IPS-NIHi7 (cell line): ENCODE measurements around the gene PHAX.
A peak's percentile ranks its signal among the peaks of the same experiment; 100 is the strongest.
"Not testable (repeated sequence)": the region's sequence is repeated elsewhere in the genome, so short reads cannot be mapped to it uniquely, and the experiment has no call there.

Experiments used
- DNase-seq: peaks from one replicate; pipeline ENCODE4 v3.0.0; 2012; ENCODE audit warnings: mixed read lengths; ENCODE audit errors: extremely low spot score

PHAX gene

GRCh38 chr5:126603402-126603991 lies 2.8 kb downstream of the PHAX start:
- no peak for DNase-seq

GRCh38 chr5:126605525-126605924 lies 4.8 kb downstream of the PHAX start:
- DNase-seq = no peak

- no peak for DNase-seq
Observed at GRCh38 chr5:126610160-126610559, 9.4 kb downstream of the PHAX start.

GRCh38 chr5:126610616-126611015 lies 9.9 kb downstream of the PHAX start:
- no peak for DNase-seq

- DNase-seq = no peak
Observed at GRCh38 chr5:126613941-126614592, 13.3 kb downstream of the PHAX start.

GRCh38 chr5:126615286-126615685 lies 14.5 kb downstream of the PHAX start:
- no peak for DNase-seq

GRCh38 chr5:126617603-126618002 lies 16.9 kb downstream of the PHAX start:
- DNase-seq = not testable (repeated sequence)

GRCh38 chr5:126619781-126620180 lies 19.0 kb downstream of the PHAX start:
- no peak for DNase-seq

- no peak for DNase-seq
Observed at GRCh38 chr5:126624534-126624933, 23.8 kb downstream of the PHAX start.

GRCh38 chr5:126628102-126628501 lies 27.4 kb downstream of the PHAX start:
- peak; percentile 18 for DNase-seq

GRCh38 chr5:126631920-126632319 lies 31.2 kb downstream of the PHAX start:
- DNase-seq = no peak

- DNase-seq = no peak
Observed at GRCh38 chr5:126633552-126633951, 32.8 kb downstream of the PHAX start.

GRCh38 chr5:126635585-126635984 lies 34.8 kb downstream of the PHAX start:
- DNase-seq = no peak

- DNase-seq = no peak
Observed at GRCh38 chr5:126636956-126637355, 36.2 kb downstream of the PHAX start.

GRCh38 chr5:126640866-126641265 lies 40.1 kb downstream of the PHAX start:
- DNase-seq = no peak

- DNase-seq = no peak
Observed at GRCh38 chr5:126641387-126641786, 40.6 kb downstream of the PHAX start.

GRCh38 chr5:126645132-126645531 lies 44.4 kb downstream of the PHAX start:
- DNase-seq = no peak

- no peak for DNase-seq
Observed at GRCh38 chr5:126647071-126647470, 46.3 kb downstream of the PHAX start.

- DNase-seq = no peak
Observed at GRCh38 chr5:126648471-126648870, 47.7 kb downstream of the PHAX start.

GRCh38 chr5:126649057-126649456 lies 48.3 kb downstream of the PHAX start:
- not testable (repeated sequence) for DNase-seq

GRCh38 chr5:126649709-126650108 lies 49.0 kb downstream of the PHAX start:
- not testable (repeated sequence) for DNase-seq

- no peak for DNase-seq
Observed at GRCh38 chr5:126650463-126650862, 49.7 kb downstream of the PHAX start.

GRCh38 chr5:126651013-126651577 lies 50.3 kb downstream of the PHAX start:
- DNase-seq = no peak
